NCI-H2081 treated with DMSO at 0.1 percent for 48 hours (cell line): ENCODE data around the gene SAMD10.
"Not testable (repeated sequence)": the region's sequence is repeated elsewhere in the genome, so short reads cannot be mapped to it uniquely, and the experiment has no call there.

ENCODE experiments used
- DNase-seq: peaks from one replicate; lab custom pipeline; 2025; lab: John Stamatoyannopoulos, UW

Gene SAMD10

GRCh38 chr20:63979557-63980316 is at the start of gene SAMD10:
SAMD10 (minus strand) TSS chr20:63979642; CDS start chr20:63979467, 175 bp downstream.
- no peak for DNase-seq

GRCh38 chr20:64027981-64028685 is 48.7 kb upstream of the SAMD10 start:
- DNase-seq, result no peak

- DNase-seq, result no peak
Measured at GRCh38 chr20:64025826-64026412, 46.5 kb upstream of the SAMD10 start.

- DNase-seq, result no peak
Measured at GRCh38 chr20:64025101-64025825, 45.8 kb upstream of the SAMD10 start.

GRCh38 chr20:64024141-64024990 is 44.9 kb upstream of the SAMD10 start:
- DNase-seq, result no peak

- no peak for DNase-seq
Measured at GRCh38 chr20:64023361-64024140, 44.1 kb upstream of the SAMD10 start.

GRCh38 chr20:64022671-64023360 is 43.4 kb upstream of the SAMD10 start:
- no peak for DNase-seq

- no peak for DNase-seq
Measured at GRCh38 chr20:64021124-64021975, 41.9 kb upstream of the SAMD10 start.

GRCh38 chr20:64015635-64016034 is 36.2 kb upstream of the SAMD10 start:
- DNase-seq, result no peak

GRCh38 chr20:64012385-64013154 is 33.1 kb upstream of the SAMD10 start:
- not testable (repeated sequence) for DNase-seq

- no peak for DNase-seq
Measured at GRCh38 chr20:64011366-64011779, 31.9 kb upstream of the SAMD10 start.

- DNase-seq, result no peak
Measured at GRCh38 chr20:64010711-64011237, 31.3 kb upstream of the SAMD10 start.

- DNase-seq, result no peak
Measured at GRCh38 chr20:64009811-64010387, 30.5 kb upstream of the SAMD10 start.

GRCh38 chr20:64006902-64007301 is 27.5 kb upstream of the SAMD10 start:
- DNase-seq, result peak; percentile 1

- DNase-seq, result no peak
Measured at GRCh38 chr20:64006490-64006889, 27.0 kb upstream of the SAMD10 start.

- no peak for DNase-seq
Measured at GRCh38 chr20:64005394-64005793, 26.0 kb upstream of the SAMD10 start.

- DNase-seq, result no peak
Measured at GRCh38 chr20:64003960-64004725, 24.7 kb upstream of the SAMD10 start.
